HG03342 (cell line): Measurements from ENCODE around the gene MAGEB17.
"Not testable (repeated sequence)": the region's sequence is repeated elsewhere in the genome, so short reads cannot be mapped to it uniquely, and the experiment has no call there.

ENCODE experiments used
- ATAC-seq: cut with Tn5 transposase; IDR thresholded peaks from one replicate; pipeline ENCODE4 v1.9.1; 2021; ENCODE audit warnings: mild to moderate bottlenecking, moderate library complexity; ENCODE audit not compliant: unreplicated experiment

The MAGEB17 gene

GRCh38 chrX:16167181-16167580 lies at the start of gene MAGEB17:
Gene MAGEB17 (plus strand): TSS chrX:16167481. CDS start chrX:16170383, 2,902 bp downstream.
- no peak for ATAC-seq

- peak; percentile 85 for ATAC-seq
Measured at GRCh38 chrX:16119353-16120220, 47.7 kb upstream of the MAGEB17 start.

GRCh38 chrX:16120431-16120830 lies 46.9 kb upstream of the MAGEB17 start:
- ATAC-seq, result no peak

GRCh38 chrX:16123222-16123786 lies 44.0 kb upstream of the MAGEB17 start, which contains the start of gene GRPR:
Gene GRPR (plus strand): TSS chrX:16123565. CDS start chrX:16123954, 389 bp downstream.
- ATAC-seq, result peak; percentile 56

- no peak for ATAC-seq
Measured at GRCh38 chrX:16124201-16124600, 43.1 kb upstream of the MAGEB17 start.

GRCh38 chrX:16125520-16126149 lies 41.6 kb upstream of the MAGEB17 start:
- ATAC-seq, result no peak

- no peak for ATAC-seq
Measured at GRCh38 chrX:16130707-16131106, 36.6 kb upstream of the MAGEB17 start.

GRCh38 chrX:16134936-16135335 lies 32.3 kb upstream of the MAGEB17 start:
- ATAC-seq, result no peak

GRCh38 chrX:16136080-16136479 lies 31.2 kb upstream of the MAGEB17 start:
- no peak for ATAC-seq

- ATAC-seq, result peak; percentile 73
Measured at GRCh38 chrX:16137416-16138107, 29.7 kb upstream of the MAGEB17 start.

- peak; percentile 46 for ATAC-seq
Measured at GRCh38 chrX:16138108-16138427, 29.2 kb upstream of the MAGEB17 start.

- no peak for ATAC-seq
Measured at GRCh38 chrX:16140448-16140847, 26.8 kb upstream of the MAGEB17 start.

- ATAC-seq, result no peak
Measured at GRCh38 chrX:16140983-16141382, 26.3 kb upstream of the MAGEB17 start.

GRCh38 chrX:16141422-16142245 lies 25.6 kb upstream of the MAGEB17 start:
- ATAC-seq, result no peak

GRCh38 chrX:16142246-16142558 lies 25.1 kb upstream of the MAGEB17 start:
- ATAC-seq, result no peak

- ATAC-seq, result no peak
Measured at GRCh38 chrX:16143968-16144367, 23.3 kb upstream of the MAGEB17 start.

GRCh38 chrX:16144420-16144819 lies 22.9 kb upstream of the MAGEB17 start:
- ATAC-seq, result no peak

- ATAC-seq, result not testable (repeated sequence)
Measured at GRCh38 chrX:16145093-16145492, 22.2 kb upstream of the MAGEB17 start.

- no peak for ATAC-seq
Measured at GRCh38 chrX:16145656-16146055, 21.6 kb upstream of the MAGEB17 start.

GRCh38 chrX:16148896-16149295 lies 18.4 kb upstream of the MAGEB17 start:
- no peak for ATAC-seq
